Liver (tissue), 9 donors: Measurements from ENCODE around the gene KCNJ4. TPM values are rescaled to one million over a fixed set of nuclear protein-coding genes. Genes with fewer than 3 reads are reported as not detected.
"Not testable (repeated sequence)": the region's sequence is repeated elsewhere in the genome, so short reads cannot be mapped to it uniquely, and the experiment has no call there.

Experiments used
- DNase-seq: peaks from one replicate; pipeline ENCODE4 v3.0.0-alpha.2; 2017; ENCODE audit warnings: low spot score
- H3K27ac ChIP-seq, 2 donors: one replicate each; pipeline ENCODE4 v1.7.0; 2013; ENCODE audit warnings: inconsistent platforms in 2 of 2, low read length in 2 of 2, control low read depth in 1 of 2, low read depth in 1 of 2, mild to moderate bottlenecking in 1 of 2
- H3K27me3 ChIP-seq, 4 donors: one replicate each; pipeline versions ENCODE4 v1.6.1 to v1.7.0; 2013; ENCODE audit warnings: low read length in 3 of 4, inconsistent platforms in 1 of 4, mild to moderate bottlenecking in 1 of 4, moderate library complexity in 1 of 4; ENCODE audit not compliant: control insufficient read depth in 4 of 4, insufficient read depth in 4 of 4
- H3K36me3 ChIP-seq, 4 donors: one replicate each; pipeline versions ENCODE4 v1.6.1 to v1.7.0; 2013; ENCODE audit warnings: low read length in 3 of 4, mild to moderate bottlenecking in 3 of 4, low read depth in 1 of 4, moderate library complexity in 1 of 4; ENCODE audit not compliant: control insufficient read depth in 4 of 4, insufficient read depth in 3 of 4
- H3K4me1 ChIP-seq, 4 donors: one replicate each; pipeline versions ENCODE4 v1.6.1 to v1.7.0; 2013; ENCODE audit warnings: low read length in 3 of 4, mild to moderate bottlenecking in 3 of 4, moderate library complexity in 1 of 4; ENCODE audit not compliant: control insufficient read depth in 4 of 4, insufficient read depth in 4 of 4
- H3K4me3 ChIP-seq, 3 donors: one replicate each; pipeline versions ENCODE4 v1.6.1 to v1.7.0; 2013; ENCODE audit warnings: low read length in 3 of 3, control low read depth in 1 of 3, low read depth in 1 of 3, mild to moderate bottlenecking in 1 of 3
- H3K9ac ChIP-seq, 2 donors: one replicate each; pipeline ENCODE4 v1.7.0; 2013; ENCODE audit warnings: low read length in 2 of 2, mild to moderate bottlenecking in 2 of 2, moderate library complexity in 2 of 2, control low read depth in 1 of 2, low read depth in 1 of 2
- H3K9me3 ChIP-seq, 4 donors: one replicate each; pipeline versions ENCODE4 v1.6.1 to v1.7.0; 2013; ENCODE audit warnings: low read length in 3 of 4; ENCODE audit not compliant: control insufficient read depth in 4 of 4
- CTCF ChIP-seq: fragments of 150-350 bp; IDR thresholded peaks from 2 replicates; pipeline ENCODE4 v1.5.1; 2017; ENCODE audit warnings: improper control_type of control experiment, low read depth, low read length; ENCODE audit not compliant: missing input control
- EGR1 ChIP-seq, 2 donors: IDR thresholded peaks; 2 replicates each; pipeline ENCODE4 v1.6.1; 2016 to 2018; ENCODE audit warnings: antibody characterized with exemption in 2 of 2, low read depth in 2 of 2
- FOXA1 ChIP-seq: IDR thresholded peaks from 2 replicates; pipeline ENCODE4 v1.6.1; 2016; ENCODE audit warnings: antibody characterized with exemption
- GABPA ChIP-seq, 2 donors: IDR thresholded peaks in 1 of 2; conservative IDR thresholded peaks in 1 of 2; 2 replicates each; pipeline ENCODE4 v1.6.1; 2016; ENCODE audit warnings: antibody characterized with exemption in 2 of 2, mild to moderate bottlenecking in 1 of 2, moderate library complexity in 1 of 2
- HNF4A ChIP-seq, 2 donors: conservative IDR thresholded peaks; 2 replicates each; pipeline ENCODE4 v1.6.1; 2016; ENCODE audit warnings: antibody characterized with exemption in 2 of 2, mild to moderate bottlenecking in 2 of 2
- HNF4G ChIP-seq: IDR thresholded peaks from 2 replicates; pipeline ENCODE4 v1.6.1; 2016; ENCODE audit warnings: antibody characterized with exemption
- RAD21 ChIP-seq, 2 donors: IDR thresholded peaks; 2 replicates each; pipeline ENCODE4 v1.6.1; 2016; ENCODE audit warnings: antibody characterized with exemption in 2 of 2, mild to moderate bottlenecking in 2 of 2
- REST ChIP-seq: IDR thresholded peaks from 2 replicates; pipeline ENCODE4 v1.6.1; 2016; ENCODE audit warnings: antibody characterized with exemption, mild to moderate bottlenecking
- RXRA ChIP-seq, 2 donors: IDR thresholded peaks; 2 replicates each; pipeline ENCODE4 v1.6.1; 2017 to 2018; ENCODE audit warnings: antibody characterized with exemption in 2 of 2, mild to moderate bottlenecking in 1 of 2
- SP1 ChIP-seq: IDR thresholded peaks from 2 replicates; pipeline ENCODE4 v1.6.1; 2018; ENCODE audit warnings: antibody characterized with exemption, mild to moderate bottlenecking
- WGBS: extraction: QIAGEN DNeasy Blood & Tissue Kit; methylation state at CpG from one replicate; pipeline ENCODE4 v1.1.7; 2013; 5-methylcytosine and 5-hydroxymethylcytosine counted together
- polyA plus RNA-seq, 2 donors: library from polyadenylated mRNA; stranded (reverse) in 1 of 2; unstranded in 1 of 2; fragments of 200-250 nt in 1 of 2; fragments of >200 nt in 1 of 2; fragmentation: Nextera tagmentation in 1 of 2; extraction: Ambion mirVana in 1 of 2; gene quantifications; one replicate each; pipeline versions ENCODE4 v1.2.1 to v1.2.3, GENCODE V29; 2013 to 2015
- total RNA-seq, 2 donors: library from RNA; depleted of rRNA; stranded (reverse); fragments of >200 nt; gene quantifications; one replicate each; pipeline ENCODE4 v1.2.3, GENCODE V29; 2014
- donor health status: healthy.
- donor health status: healthy.
- donor health status: healthy.
- donor health status: healthy.
- donor health status: healthy.

Gene KCNJ4
- total and polyA plus RNA-seq, 4 donors: 0.05 TPM; not detected in 3

- no peak overlapping the region for H3K9ac ChIP-seq
- no peaks in the 10 kb centered on the region for H3K9me3 ChIP-seq
- no peaks in the 10 kb centered on the region for H3K36me3 ChIP-seq
- DNase-seq: no peak
- no peaks in the 10 kb centered on the region for H3K27me3 ChIP-seq
- 92% methylated on average over 9 of the region's 9 CpGs for WGBS
- H3K27ac ChIP-seq: peak overlapping the region in 1 of 2 donors; percentile 42
- H3K4me3 ChIP-seq: no peak overlapping the region
- peaks cover 2 to 14% (median 6%) of the 10 kb centered on the region in 4 donors for H3K4me1 ChIP-seq
- TF ChIP-seq RAD21 (IDR thresholded peaks at IDR 0.05) (no peak), GABPA (IDR thresholded peaks at IDR 0.05 in 1 of 2, conservative IDR thresholded peaks at IDR 0.05 in 1 of 2) (no peak), FOXA1 (no peak), EGR1 (IDR thresholded peaks at IDR 0.05; ENCODE audit: low read depth in 2 of 2) (no peak)
Measured at GRCh38 chr22:38401336-38402084, 53.5 kb downstream of the KCNJ4 start.

GRCh38 chr22:38400256-38400655, 54.7 kb downstream of the KCNJ4 start:
- H3K9me3 ChIP-seq, H3K27me3 ChIP-seq, H3K36me3 ChIP-seq, DNase-seq, H3K4me3 ChIP-seq, H3K9ac ChIP-seq: not testable (repeated sequence)
- 13% methylated on average over 2 of the region's 2 CpGs for WGBS
- peak overlapping the region in 1 of 2 donors; percentile 12 for H3K27ac ChIP-seq
- TF ChIP-seq RXRA (IDR thresholded peaks at IDR 0.05): peak; percentile 4 to 22
- TF ChIP-seq HNF4A (conservative IDR thresholded peaks at IDR 0.05): peak in 1 of 2 donors; percentile 6
- H3K4me1 ChIP-seq: peaks cover 2 to 12% (median 7%) of the 10 kb centered on the region in 4 donors

- under 1% methylated on average over 102 of the region's 102 CpGs for WGBS
- TF ChIP-seq HNF4G (no peak), SP1 (no peak), HNF4A (conservative IDR thresholded peaks at IDR 0.05) (no peak), FOXA1 (no peak), REST (peak; percentile 20), CTCF (no peak)
- H3K27ac ChIP-seq: peak overlapping the region; percentile 76 to 79
- H3K9ac ChIP-seq: peak overlapping the region; percentile 19 to 79
- peak overlapping the region; percentile 38 to 70 (median 64) for H3K4me3 ChIP-seq
- no peaks in the 10 kb centered on the region for H3K36me3 ChIP-seq
- no peaks in the 10 kb centered on the region for H3K9me3 ChIP-seq
- peaks cover 2 to 12% (median 7%) of the 10 kb centered on the region in 4 donors for H3K4me1 ChIP-seq
- DNase-seq: peak; percentile 95
- H3K27me3 ChIP-seq: no peaks in the 10 kb centered on the region
Measured at GRCh38 chr22:38398609-38399461, 56.2 kb downstream of the KCNJ4 start.

GRCh38 chr22:38398181-38398608, 56.8 kb downstream of the KCNJ4 start:
- DNase-seq: peak; percentile 64
- H3K9ac ChIP-seq, H3K27me3 ChIP-seq, H3K36me3 ChIP-seq, H3K9me3 ChIP-seq: not testable (repeated sequence)
- peak overlapping the region in 2 of 3 donors; percentile 64 to 67 for H3K4me3 ChIP-seq
- under 1% methylated on average over 46 of the region's 48 CpGs for WGBS
- peak overlapping the region; percentile 77 to 79 for H3K27ac ChIP-seq
- peaks cover 3 to 12% (median 7%) of the 10 kb centered on the region in 4 donors for H3K4me1 ChIP-seq
